SU-DHL-6 (cell line): ENCODE data around the gene RNF217.

ENCODE experiments used
- CTCF ChIP-seq: fragments of 200-600 bp; sonication (generic); IDR thresholded peaks from one replicate; pipeline ENCODE4 v1.5.1; 2017; ENCODE audit warnings: antibody characterized with exemption, mild to moderate bottlenecking, low read length, moderate library complexity; ENCODE audit not compliant: insufficient read depth, poor library complexity, severe bottlenecking
- EZH2phosphoT487 ChIP-seq: fragments of 200-600 bp; sonication (generic), shearing (Covaris generic); conservative IDR thresholded peaks from 2 replicates; pipeline ENCODE4 v1.6.1; 2018; ENCODE audit warnings: mild to moderate bottlenecking, antibody characterized with exemption, low read length, moderate library complexity, mixed read lengths

- TF ChIP-seq CTCF = no peak
- no peak for TF ChIP-seq EZH2phosphoT487
Observed at GRCh38 chr6:124984668-124985338, 22.6 kb downstream of the RNF217 start.
